Measurements from ENCODE around the gene ZNF516.

ZNF516 gene

DNA sequence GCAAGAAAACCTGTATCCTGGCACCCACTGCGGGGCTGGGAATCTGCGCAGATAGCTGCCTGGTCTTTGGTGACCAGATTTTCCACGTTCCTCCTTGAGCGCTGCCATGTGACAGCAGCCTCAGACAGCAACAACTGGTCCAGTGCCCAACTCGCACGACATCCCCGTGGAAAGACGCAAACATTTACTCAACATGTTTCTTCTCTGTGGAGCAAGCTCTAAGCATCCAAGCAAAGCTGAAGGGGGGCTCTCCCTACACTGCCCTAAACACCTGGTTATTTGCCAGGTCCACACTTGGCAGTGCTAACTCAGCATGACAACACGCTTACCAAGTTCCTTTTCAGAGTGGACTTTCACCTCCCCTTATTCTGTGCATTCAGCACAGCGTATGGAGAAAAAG, 11.3 kb downstream of the ZNF516 start:
- no peak overlapping the region for H4K8ac ChIP-seq (ENCODE audit: low read depth, low read length)
- no peak overlapping the region for H2BK15ac ChIP-seq (replicated peaks; ENCODE audit: low read depth)
- H3K36me3 ChIP-seq (ENCODE audit: control insufficient read depth, insufficient read depth, low read length), result no peaks in the 10 kb centered on the region
- no peak overlapping the region for H3K27ac ChIP-seq (ENCODE audit: low read depth, low read length)
- H3K4me3 ChIP-seq (ENCODE audit: low read length), result no peak overlapping the region
- no peaks in the 10 kb centered on the region for H3K4me1 ChIP-seq (ENCODE audit: control insufficient read depth, low read depth, low read length)
- no peak overlapping the region for H3K23ac ChIP-seq (ENCODE audit: low read length)
- peaks cover 2% of the 10 kb centered on the region for H3K27me3 ChIP-seq (ENCODE audit: insufficient read depth, low read length, poor library complexity)
- no peak overlapping the region for H2BK120ac ChIP-seq (ENCODE audit: low read depth, low read length)
- WGBS (ENCODE audit: extremely low coverage, insufficient coverage, low lambda C conversion rate), result no CpG with 5 or more reads among the region's 10 CpGs
- no peak overlapping the region for H3K9ac ChIP-seq (ENCODE audit: low read length)
- no peak overlapping the region for H4K5ac ChIP-seq (ENCODE audit: low read length)
- H2AK5ac ChIP-seq (ENCODE audit: low read length), result no peak overlapping the region
- H3K79me2 ChIP-seq (ENCODE audit: control insufficient read depth, insufficient read depth, low read length), result no peaks in the 10 kb centered on the region
- H3K4me2 ChIP-seq (ENCODE audit: low read length), result no peak overlapping the region
- H3K18ac ChIP-seq (ENCODE audit: low read length), result no peak overlapping the region
- no peaks in the 10 kb centered on the region for H3K79me1 ChIP-seq (ENCODE audit: low read length)
- no peak overlapping the region for H3K4ac ChIP-seq (ENCODE audit: low read depth, low read length)
- H2BK5ac ChIP-seq (ENCODE audit: low read length), result no peak overlapping the region
- H3K56ac ChIP-seq (ENCODE audit: low read length), result no peak overlapping the region
- no peak for DNase-seq

DNA sequence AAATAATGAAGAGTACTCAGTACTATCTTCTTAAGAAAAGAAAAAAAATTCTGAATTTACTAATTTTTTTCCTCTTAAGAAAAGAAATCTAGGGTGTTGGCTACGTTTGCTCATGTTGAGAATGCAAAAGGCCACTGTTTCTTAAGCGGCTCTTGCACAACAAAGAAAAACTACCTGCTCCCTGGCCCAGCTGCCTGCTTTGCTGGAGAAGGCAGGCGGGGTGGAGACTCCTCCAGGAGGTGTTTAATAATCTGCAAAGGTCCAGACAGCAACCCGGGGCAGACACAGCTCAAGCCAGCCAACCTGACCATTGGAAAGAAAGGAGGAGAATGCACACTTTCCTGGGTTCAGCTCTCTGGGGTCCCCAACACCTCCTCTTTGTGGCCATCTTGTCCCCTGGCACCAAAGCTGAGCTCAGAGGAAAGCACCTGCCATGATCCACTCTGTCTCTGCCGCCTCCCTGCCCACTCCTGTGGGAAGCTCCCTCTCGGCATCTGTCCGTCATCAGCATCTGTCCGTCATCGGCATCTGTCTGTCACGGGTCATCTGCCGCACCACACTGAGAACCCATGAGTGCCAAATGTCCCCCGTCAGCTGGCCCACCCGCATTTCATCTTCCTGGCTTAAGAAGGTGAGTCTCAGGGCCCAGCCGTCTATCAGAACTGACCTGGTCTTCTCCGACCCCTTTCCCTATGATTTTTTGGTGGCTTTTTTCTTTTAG, 11.9 kb downstream of the ZNF516 start:
- H2AK5ac ChIP-seq (ENCODE audit: low read length), result no peak overlapping the region
- no peak overlapping the region for H4K8ac ChIP-seq (ENCODE audit: low read depth, low read length)
- no peak overlapping the region for H2BK120ac ChIP-seq (ENCODE audit: low read depth, low read length)
- H3K23ac ChIP-seq (ENCODE audit: low read length), result no peak overlapping the region
- no peak overlapping the region for H3K56ac ChIP-seq (ENCODE audit: low read length)
- H3K79me1 ChIP-seq (ENCODE audit: low read length), result no peaks in the 10 kb centered on the region
- H4K5ac ChIP-seq (ENCODE audit: low read length), result no peak overlapping the region
- no peak overlapping the region for H2BK5ac ChIP-seq (ENCODE audit: low read length)
- no peaks in the 10 kb centered on the region for H3K79me2 ChIP-seq (ENCODE audit: control insufficient read depth, insufficient read depth, low read length)
- H3K18ac ChIP-seq (ENCODE audit: low read length), result no peak overlapping the region
- no peak overlapping the region for H2BK15ac ChIP-seq (replicated peaks; ENCODE audit: low read depth)
- WGBS (ENCODE audit: extremely low coverage, insufficient coverage, low lambda C conversion rate), result no CpG with 5 or more reads among the region's 15 CpGs
- no peak overlapping the region for H3K4ac ChIP-seq (ENCODE audit: low read depth, low read length)
- no peak overlapping the region for H3K4me2 ChIP-seq (ENCODE audit: low read length)
- H3K27me3 ChIP-seq (ENCODE audit: insufficient read depth, low read length, poor library complexity), result no peaks in the 10 kb centered on the region
- no peak for DNase-seq
- no peak overlapping the region for H3K4me3 ChIP-seq (ENCODE audit: low read length)
- H3K27ac ChIP-seq (ENCODE audit: low read depth, low read length), result no peak overlapping the region
- H3K4me1 ChIP-seq (ENCODE audit: control insufficient read depth, low read depth, low read length), result no peaks in the 10 kb centered on the region
- no peaks in the 10 kb centered on the region for H3K36me3 ChIP-seq (ENCODE audit: control insufficient read depth, insufficient read depth, low read length)
- H3K9ac ChIP-seq (ENCODE audit: low read length), result no peak overlapping the region

DNA sequence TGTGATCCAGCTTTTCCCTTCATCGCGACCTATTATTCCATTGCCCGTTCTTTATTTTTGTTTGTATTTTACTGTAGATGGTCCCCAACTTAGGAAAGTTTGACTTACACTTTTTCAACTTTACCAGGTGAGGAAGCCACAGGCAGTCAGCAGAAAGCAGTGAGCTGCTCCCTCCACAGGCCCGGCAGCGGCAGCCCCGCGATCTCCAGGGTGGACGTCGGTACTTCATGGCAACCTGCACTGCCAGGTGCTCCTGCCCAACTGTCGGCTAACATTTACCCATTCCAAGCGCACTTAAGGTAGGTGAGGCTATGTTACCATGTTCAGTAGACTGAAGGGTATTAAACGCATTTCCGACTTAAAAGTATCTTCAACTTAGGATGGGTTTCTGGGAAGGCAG, 12.8 kb downstream of the ZNF516 start:
- no peak overlapping the region for H4K5ac ChIP-seq (ENCODE audit: low read length)
- H2BK5ac ChIP-seq (ENCODE audit: low read length), result no peak overlapping the region
- no peak overlapping the region for H3K23ac ChIP-seq (ENCODE audit: low read length)
- no peak overlapping the region for H4K8ac ChIP-seq (ENCODE audit: low read depth, low read length)
- H3K27ac ChIP-seq (ENCODE audit: low read depth, low read length), result no peak overlapping the region
- H3K4ac ChIP-seq (ENCODE audit: low read depth, low read length), result no peak overlapping the region
- no peak for DNase-seq
- no peak overlapping the region for H3K9ac ChIP-seq (ENCODE audit: low read length)
- no peak overlapping the region for H2AK5ac ChIP-seq (ENCODE audit: low read length)
- no peaks in the 10 kb centered on the region for H3K79me1 ChIP-seq (ENCODE audit: low read length)
- H3K36me3 ChIP-seq (ENCODE audit: control insufficient read depth, insufficient read depth, low read length), result no peaks in the 10 kb centered on the region
- WGBS (ENCODE audit: extremely low coverage, insufficient coverage, low lambda C conversion rate), result no CpG with 5 or more reads among the region's 13 CpGs
- H3K79me2 ChIP-seq (ENCODE audit: control insufficient read depth, insufficient read depth, low read length), result no peaks in the 10 kb centered on the region
- H3K4me2 ChIP-seq (ENCODE audit: low read length), result no peak overlapping the region
- no peak overlapping the region for H3K4me3 ChIP-seq (ENCODE audit: low read length)
- no peak overlapping the region for H2BK120ac ChIP-seq (ENCODE audit: low read depth, low read length)
- no peaks in the 10 kb centered on the region for H3K27me3 ChIP-seq (ENCODE audit: insufficient read depth, low read length, poor library complexity)
- H3K4me1 ChIP-seq (ENCODE audit: control insufficient read depth, low read depth, low read length), result no peaks in the 10 kb centered on the region
- no peak overlapping the region for H2BK15ac ChIP-seq (replicated peaks; ENCODE audit: low read depth)
- no peak overlapping the region for H3K56ac ChIP-seq (ENCODE audit: low read length)
- H3K18ac ChIP-seq (ENCODE audit: low read length), result no peak overlapping the region

DNA sequence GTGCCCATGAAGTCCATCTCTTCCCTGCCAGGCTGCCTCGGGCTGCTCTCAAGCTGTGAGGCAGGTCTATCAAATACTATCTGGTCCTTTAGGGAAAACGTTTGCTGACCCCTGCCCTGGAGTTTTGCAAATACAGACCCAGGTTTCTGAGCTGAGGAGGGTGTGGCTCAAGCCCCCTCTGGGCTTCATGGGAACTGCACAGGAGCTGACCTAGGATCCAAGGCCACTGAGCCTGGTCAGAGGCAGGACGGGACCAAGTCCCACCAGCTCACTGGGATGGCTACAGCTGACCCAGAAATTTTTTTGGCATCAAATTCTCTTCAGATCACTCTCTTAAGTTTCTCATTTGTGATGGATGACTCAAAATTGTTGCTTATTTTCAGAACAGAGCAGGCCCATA, 14.1 kb downstream of the ZNF516 start:
- Histone ChIP-seq H2BK120ac (ENCODE audit: low read depth, low read length) (no peak overlapping the region), H3K4me1 (ENCODE audit: control insufficient read depth, low read depth, low read length) (no peaks in the 10 kb centered on the region), H3K9ac (ENCODE audit: low read length) (no peak overlapping the region), H3K56ac (ENCODE audit: low read length) (no peak overlapping the region), H2AK5ac (ENCODE audit: low read length) (no peak overlapping the region), H3K18ac (ENCODE audit: low read length) (no peak overlapping the region), H3K4ac (ENCODE audit: low read depth, low read length) (no peak overlapping the region), H3K4me2 (ENCODE audit: low read length) (no peak overlapping the region), H3K27me3 (ENCODE audit: insufficient read depth, low read length, poor library complexity) (no peaks in the 10 kb centered on the region), H3K79me2 (ENCODE audit: control insufficient read depth, insufficient read depth, low read length) (no peaks in the 10 kb centered on the region), H3K79me1 (ENCODE audit: low read length) (no peaks in the 10 kb centered on the region), H3K36me3 (ENCODE audit: control insufficient read depth, insufficient read depth, low read length) (no peaks in the 10 kb centered on the region), H3K27ac (ENCODE audit: low read depth, low read length) (no peak overlapping the region), H3K4me3 (ENCODE audit: low read length) (no peak overlapping the region), H2BK5ac (ENCODE audit: low read length) (no peak overlapping the region), H2BK15ac (replicated peaks; ENCODE audit: low read depth) (no peak overlapping the region), H3K23ac (ENCODE audit: low read length) (no peak overlapping the region), H4K5ac (ENCODE audit: low read length) (no peak overlapping the region), H4K8ac (ENCODE audit: low read depth, low read length) (no peak overlapping the region)
- DNase-seq, result peak; percentile 39
- no CpG with 5 or more reads among the region's 3 CpGs for WGBS (ENCODE audit: extremely low coverage, insufficient coverage, low lambda C conversion rate)

DNA sequence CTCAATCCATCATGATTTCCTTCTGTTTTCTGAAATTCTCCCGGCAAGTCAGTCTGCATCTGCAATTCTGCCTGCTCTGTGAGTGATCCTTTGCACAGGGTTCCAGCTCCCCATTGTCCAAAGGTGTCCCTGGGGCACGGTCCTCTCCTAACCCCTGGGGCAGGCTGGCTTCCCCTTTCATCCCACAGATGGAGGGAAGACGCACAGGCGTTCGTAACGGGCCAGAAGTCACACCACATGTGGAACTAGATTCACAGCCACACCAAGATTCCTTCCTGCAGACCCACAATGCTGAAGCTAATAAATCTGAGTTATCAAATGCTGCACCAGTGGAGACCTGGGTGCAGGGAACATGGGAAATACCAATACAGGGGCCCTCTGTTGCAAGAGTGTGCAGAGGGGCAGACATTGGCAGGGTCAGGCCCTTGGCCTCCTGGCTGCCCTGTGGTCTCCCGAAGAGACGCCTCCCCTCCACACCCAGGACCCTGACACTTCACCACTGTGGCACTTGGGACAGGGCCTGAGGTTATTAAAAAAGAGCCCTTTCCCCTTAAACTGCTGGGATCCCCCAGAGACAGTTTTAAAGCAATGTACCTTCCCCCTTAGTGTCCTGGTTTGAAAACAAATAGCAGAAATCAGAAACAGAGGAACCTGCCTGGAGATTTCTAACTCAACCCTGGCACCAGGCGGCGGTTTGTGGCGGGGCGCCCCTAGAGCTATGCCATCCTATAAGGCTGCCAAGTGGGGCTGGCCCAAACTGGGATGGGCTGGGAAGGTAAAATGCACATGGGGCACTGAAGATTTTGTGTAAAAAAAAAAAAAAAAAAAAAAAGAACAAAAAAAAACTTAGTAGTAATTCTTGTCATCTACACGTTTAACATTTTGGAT, 15.4 kb downstream of the ZNF516 start:
- H3K27ac ChIP-seq (ENCODE audit: low read depth, low read length), result no peak overlapping the region

More for the DNA sequence above, 15.4 kb downstream of the ZNF516 start:
- WGBS (ENCODE audit: extremely low coverage, insufficient coverage, low lambda C conversion rate), result no CpG with 5 or more reads among the region's 13 CpGs
- no peak overlapping the region for H4K8ac ChIP-seq (ENCODE audit: low read depth, low read length)
- no peaks in the 10 kb centered on the region for H3K79me2 ChIP-seq (ENCODE audit: control insufficient read depth, insufficient read depth, low read length)
- no peak overlapping the region for H3K4me3 ChIP-seq (ENCODE audit: low read length)
- H3K79me1 ChIP-seq (ENCODE audit: low read length), result no peaks in the 10 kb centered on the region
- H2BK120ac ChIP-seq (ENCODE audit: low read depth, low read length), result no peak overlapping the region
- H3K23ac ChIP-seq (ENCODE audit: low read length), result no peak overlapping the region
- H2BK5ac ChIP-seq (ENCODE audit: low read length), result no peak overlapping the region
- H3K18ac ChIP-seq (ENCODE audit: low read length), result no peak overlapping the region
- no peak overlapping the region for H2BK15ac ChIP-seq (replicated peaks; ENCODE audit: low read depth)
- no peaks in the 10 kb centered on the region for H3K27me3 ChIP-seq (ENCODE audit: insufficient read depth, low read length, poor library complexity)
- H2AK5ac ChIP-seq (ENCODE audit: low read length), result no peak overlapping the region
- no peaks in the 10 kb centered on the region for H3K36me3 ChIP-seq (ENCODE audit: control insufficient read depth, insufficient read depth, low read length)
- no peak overlapping the region for H3K4ac ChIP-seq (ENCODE audit: low read depth, low read length)
- DNase-seq, result no peak
- H3K56ac ChIP-seq (ENCODE audit: low read length), result no peak overlapping the region
- H4K5ac ChIP-seq (ENCODE audit: low read length), result no peak overlapping the region
- no peaks in the 10 kb centered on the region for H3K4me1 ChIP-seq (ENCODE audit: control insufficient read depth, low read depth, low read length)
- H3K4me2 ChIP-seq (ENCODE audit: low read length), result no peak overlapping the region
- H3K9ac ChIP-seq (ENCODE audit: low read length), result no peak overlapping the region

All from mesendoderm (in vitro differentiated cells).